Erythroblast (primary cell): ENCODE data around the gene PLCG1.

Source experiments
- GATA1 ChIP-seq: IDR thresholded peaks from 2 replicates; pipeline ENCODE4 v1.6.1; 2011; ENCODE audit warnings: low read depth, mild to moderate bottlenecking, control low read depth, low read length, moderate library complexity
- POLR2A ChIP-seq: IDR thresholded peaks from 2 replicates; pipeline ENCODE4 v1.6.1; 2011; ENCODE audit warnings: mild to moderate bottlenecking, low read length

GRCh38 chr20:41165001-41165882 is 27.9 kb downstream of the PLCG1 start:
- TF ChIP-seq POLR2A (no peak), GATA1 (no peak)
